ENCODE results near the gene PRR16.

The PRR16 gene

GRCh38 chr5:120567066-120567465, 103.0 kb downstream of the PRR16 start:
- H2AFZ ChIP-seq (ENCODE audit: low read length), result no peak overlapping the region
- H3K9me3 ChIP-seq (ENCODE audit: insufficient read depth, low read depth, low read length), result no peaks in the 10 kb centered on the region
- H3K79me2 ChIP-seq (ENCODE audit: insufficient read depth, low read length), result no peaks in the 10 kb centered on the region
- H3F3A ChIP-seq (ENCODE audit: low read depth), result no peaks in the 10 kb centered on the region
- no peak for TF ChIP-seq EZH2phosphoT487 (IDR thresholded peaks at IDR 0.05; ENCODE audit: borderline replicate concordance)
- TF ChIP-seq, protein P1, sequence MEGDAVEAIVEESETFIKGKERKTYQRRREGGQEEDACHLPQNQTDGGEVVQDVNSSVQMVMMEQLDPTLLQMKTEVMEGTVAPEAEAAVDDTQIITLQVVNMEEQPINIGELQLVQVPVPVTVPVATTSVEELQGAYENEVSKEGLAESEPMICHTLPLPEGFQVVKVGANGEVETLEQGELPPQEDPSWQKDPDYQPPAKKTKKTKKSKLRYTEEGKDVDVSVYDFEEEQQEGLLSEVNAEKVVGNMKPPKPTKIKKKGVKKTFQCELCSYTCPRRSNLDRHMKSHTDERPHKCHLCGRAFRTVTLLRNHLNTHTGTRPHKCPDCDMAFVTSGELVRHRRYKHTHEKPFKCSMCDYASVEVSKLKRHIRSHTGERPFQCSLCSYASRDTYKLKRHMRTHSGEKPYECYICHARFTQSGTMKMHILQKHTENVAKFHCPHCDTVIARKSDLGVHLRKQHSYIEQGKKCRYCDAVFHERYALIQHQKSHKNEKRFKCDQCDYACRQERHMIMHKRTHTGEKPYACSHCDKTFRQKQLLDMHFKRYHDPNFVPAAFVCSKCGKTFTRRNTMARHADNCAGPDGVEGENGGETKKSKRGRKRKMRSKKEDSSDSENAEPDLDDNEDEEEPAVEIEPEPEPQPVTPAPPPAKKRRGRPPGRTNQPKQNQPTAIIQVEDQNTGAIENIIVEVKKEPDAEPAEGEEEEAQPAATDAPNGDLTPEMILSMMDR (conservative IDR thresholded peaks at IDR 0.05; ENCODE audit: low read length), result no peak
- no peaks in the 10 kb centered on the region for H3K4me1 ChIP-seq (ENCODE audit: insufficient read depth, low read length, poor library complexity, severe bottlenecking)
- no peak overlapping the region for H3K4me2 ChIP-seq (ENCODE audit: low read depth, low read length, poor library complexity, severe bottlenecking)
- no peaks in the 10 kb centered on the region for H4K20me1 ChIP-seq (ENCODE audit: insufficient read depth, low read length, poor library complexity, severe bottlenecking)
- H3K4me3 ChIP-seq (ENCODE audit: low read length, poor library complexity, severe bottlenecking), result no peak overlapping the region
- H3K9me2 ChIP-seq (replicated peaks; ENCODE audit: low read depth, low read length), result no peaks in the 10 kb centered on the region
- no peak overlapping the region for H3K9ac ChIP-seq (ENCODE audit: low read depth, low read length, poor library complexity, severe bottlenecking)
- H3K27me3 ChIP-seq (ENCODE audit: insufficient read depth, low read length, poor library complexity, severe bottlenecking), result no peaks in the 10 kb centered on the region
- no peaks in the 10 kb centered on the region for H3K36me3 ChIP-seq (ENCODE audit: insufficient read depth, low read length)

DNA sequence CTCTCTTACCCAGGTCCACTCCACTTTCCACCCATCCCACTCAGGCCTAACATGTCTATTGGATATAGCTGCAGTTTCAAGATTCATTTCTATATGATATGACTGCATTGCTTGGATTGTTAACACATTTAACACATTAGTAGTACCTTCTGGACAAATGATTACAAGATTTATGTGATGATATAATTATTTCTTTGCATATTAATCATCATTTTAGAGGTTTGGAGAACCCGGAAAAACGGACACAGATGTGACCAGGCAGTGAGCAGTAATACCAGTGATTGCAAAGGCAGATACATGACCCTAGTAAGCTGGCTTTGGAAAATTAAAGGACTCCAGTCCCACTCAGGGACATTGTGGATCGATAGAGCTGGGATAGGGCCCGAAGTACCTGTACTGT, 103.8 kb downstream of the PRR16 start:
- Histone ChIP-seq H3K4me3 (ENCODE audit: low read length, poor library complexity, severe bottlenecking) (no peak overlapping the region), H3K36me3 (ENCODE audit: insufficient read depth, low read length) (no peaks in the 10 kb centered on the region), H3K27me3 (ENCODE audit: insufficient read depth, low read length, poor library complexity, severe bottlenecking) (no peaks in the 10 kb centered on the region), H3K79me2 (ENCODE audit: insufficient read depth, low read length) (no peaks in the 10 kb centered on the region), H3K4me1 (ENCODE audit: insufficient read depth, low read length, poor library complexity, severe bottlenecking) (no peaks in the 10 kb centered on the region), H3K9me3 (ENCODE audit: insufficient read depth, low read depth, low read length) (no peaks in the 10 kb centered on the region), H3K9me2 (replicated peaks; ENCODE audit: low read depth, low read length) (no peaks in the 10 kb centered on the region), H3K4me2 (ENCODE audit: low read depth, low read length, poor library complexity, severe bottlenecking) (no peak overlapping the region), H3K9ac (ENCODE audit: low read depth, low read length, poor library complexity, severe bottlenecking) (no peak overlapping the region), H3F3A (ENCODE audit: low read depth) (no peaks in the 10 kb centered on the region), H4K20me1 (ENCODE audit: insufficient read depth, low read length, poor library complexity, severe bottlenecking) (no peaks in the 10 kb centered on the region), H2AFZ (ENCODE audit: low read length) (no peak overlapping the region)
- TF ChIP-seq, protein P1 (conservative IDR thresholded peaks at IDR 0.05; ENCODE audit: low read length), result no peak
- no peak for TF ChIP-seq EZH2phosphoT487 (IDR thresholded peaks at IDR 0.05; ENCODE audit: borderline replicate concordance)

DNA sequence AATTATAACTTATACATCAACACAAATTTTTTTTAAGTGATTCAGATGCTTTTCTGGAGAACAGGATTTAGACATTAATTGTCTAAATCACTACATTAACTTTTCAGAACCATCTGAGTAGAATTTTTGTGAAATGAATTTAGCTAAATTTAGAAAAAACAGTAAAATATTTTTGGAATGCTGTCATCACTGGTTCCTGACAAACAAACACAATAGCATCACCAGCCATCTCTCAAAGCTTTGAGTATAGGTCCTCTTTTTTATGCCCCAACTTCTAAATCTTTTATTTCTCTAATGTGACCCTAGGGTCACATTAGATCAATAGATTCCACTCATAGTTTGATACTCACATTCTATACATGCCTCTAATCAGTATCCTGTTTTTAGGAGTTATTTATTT, 104.6 kb downstream of the PRR16 start:
- Histone ChIP-seq H3K9ac (ENCODE audit: low read depth, low read length, poor library complexity, severe bottlenecking) (no peak overlapping the region), H3K9me3 (ENCODE audit: insufficient read depth, low read depth, low read length) (no peaks in the 10 kb centered on the region), H3K4me3 (ENCODE audit: low read length, poor library complexity, severe bottlenecking) (no peak overlapping the region), H3K36me3 (ENCODE audit: insufficient read depth, low read length) (no peaks in the 10 kb centered on the region), H3K4me2 (ENCODE audit: low read depth, low read length, poor library complexity, severe bottlenecking) (no peak overlapping the region), H3F3A (ENCODE audit: low read depth) (no peaks in the 10 kb centered on the region), H2AFZ (ENCODE audit: low read length) (no peak overlapping the region), H3K4me1 (ENCODE audit: insufficient read depth, low read length, poor library complexity, severe bottlenecking) (no peaks in the 10 kb centered on the region), H3K79me2 (ENCODE audit: insufficient read depth, low read length) (no peaks in the 10 kb centered on the region), H3K27me3 (ENCODE audit: insufficient read depth, low read length, poor library complexity, severe bottlenecking) (no peaks in the 10 kb centered on the region), H4K20me1 (ENCODE audit: insufficient read depth, low read length, poor library complexity, severe bottlenecking) (no peaks in the 10 kb centered on the region), H3K9me2 (replicated peaks; ENCODE audit: low read depth, low read length) (no peaks in the 10 kb centered on the region)
- TF ChIP-seq, protein P1 (conservative IDR thresholded peaks at IDR 0.05; ENCODE audit: low read length), result no peak
- TF ChIP-seq EZH2phosphoT487 (IDR thresholded peaks at IDR 0.05; ENCODE audit: borderline replicate concordance), result no peak

All from Loucy (cell line).